H9 (cell line): ENCODE data around the gene KIAA1614. TPM values are rescaled to one million over a fixed set of nuclear protein-coding genes. Genes with fewer than 3 reads are reported as not detected.
A peak's percentile ranks its signal among the peaks of the same experiment; 100 is the strongest.

Experiments used
- DNase-seq: peaks from one replicate; pipeline ENCODE4 v3.0.0-alpha.2; 2017
- H2AFZ ChIP-seq: one replicate; pipeline ENCODE4 v1.6.1; 2013; ENCODE audit warnings: mild to moderate bottlenecking, low read length, control low read depth, moderate library complexity
- H2AK5ac ChIP-seq: 2 replicates; pipeline ENCODE4 v1.6.1; 2013; ENCODE audit warnings: low read length, control low read depth, mixed read lengths; ENCODE audit not compliant: insufficient read length
- H2BK120ac ChIP-seq: one replicate; pipeline ENCODE4 v1.6.1; 2013; ENCODE audit warnings: low read depth, mild to moderate bottlenecking, low read length, control low read depth, inconsistent platforms; ENCODE audit not compliant: poor library complexity, severe bottlenecking
- H2BK12ac ChIP-seq: 2 replicates; pipeline ENCODE4 v1.6.1; 2013; ENCODE audit warnings: low read length, control low read depth, mixed read lengths, low read depth; ENCODE audit not compliant: insufficient read length
- H2BK15ac ChIP-seq: 2 replicates; pipeline ENCODE4 v1.6.1; 2013; ENCODE audit warnings: low read depth, low read length, control low read depth
- H2BK20ac ChIP-seq: one replicate; pipeline ENCODE4 v1.6.1; 2013; ENCODE audit warnings: low read depth, mild to moderate bottlenecking, low read length, control low read depth, inconsistent platforms; ENCODE audit not compliant: poor library complexity, severe bottlenecking
- H2BK5ac ChIP-seq: 2 replicates; pipeline ENCODE4 v1.6.1; 2013; ENCODE audit warnings: low read length, control low read depth, mixed read lengths; ENCODE audit not compliant: insufficient read length
- H3K14ac ChIP-seq: 2 replicates; pipeline ENCODE4 v1.6.1; 2013; ENCODE audit warnings: low read length, control low read depth; ENCODE audit not compliant: insufficient read depth
- H3K18ac ChIP-seq: 2 replicates; pipeline ENCODE4 v1.6.1; 2013; ENCODE audit warnings: low read depth, mild to moderate bottlenecking, mixed read lengths, low read length, control low read depth; ENCODE audit not compliant: insufficient read length
- H3K23ac ChIP-seq: 2 replicates; pipeline ENCODE4 v1.6.1; 2013; ENCODE audit warnings: low read length, control low read depth, mixed read lengths, low read depth; ENCODE audit not compliant: insufficient read length
- H3K23me2 ChIP-seq: 2 replicates; pipeline ENCODE4 v1.6.1; 2013; ENCODE audit warnings: low read depth, mild to moderate bottlenecking, mixed read lengths, low read length, control low read depth; ENCODE audit not compliant: insufficient read length, poor library complexity, severe bottlenecking
- H3K27ac ChIP-seq: 2 replicates; pipeline ENCODE4 v1.5.1; 2013; ENCODE audit warnings: low read length, control low read depth, mixed read lengths, low read depth; ENCODE audit not compliant: insufficient read length
- H3K27me3 ChIP-seq: 2 replicates; pipeline ENCODE4 v1.6.1; 2013; ENCODE audit warnings: low read length, control low read depth, inconsistent platforms; ENCODE audit not compliant: insufficient read depth
- H3K4ac ChIP-seq: 2 replicates; pipeline ENCODE4 v1.6.1; 2013; ENCODE audit warnings: low read depth, mild to moderate bottlenecking, control low read depth, inconsistent platforms, low read length, moderate library complexity
- H3K4me1 ChIP-seq: 2 replicates; pipeline ENCODE4 v1.6.1; 2013; ENCODE audit warnings: low read length, control low read depth, inconsistent platforms; ENCODE audit not compliant: insufficient read depth
- H3K4me2 ChIP-seq: 2 replicates; pipeline ENCODE4 v1.6.1; 2013; ENCODE audit warnings: low read length, control low read depth, mixed read lengths; ENCODE audit not compliant: insufficient read length, insufficient read depth
- H3K56ac ChIP-seq: 2 replicates; pipeline ENCODE4 v1.6.1; 2013; ENCODE audit warnings: low read depth, mild to moderate bottlenecking, mixed read lengths, low read length, control low read depth; ENCODE audit not compliant: insufficient read length
- H3K79me1 ChIP-seq: 2 replicates; pipeline ENCODE4 v1.6.1; 2013; ENCODE audit warnings: low read depth, mild to moderate bottlenecking, moderate library complexity, low read length, control low read depth, inconsistent platforms; ENCODE audit not compliant: insufficient read depth, poor library complexity, severe bottlenecking
- H3K79me2 ChIP-seq: 2 replicates; pipeline ENCODE4 v1.6.1; 2013; ENCODE audit warnings: low read length, control low read depth, inconsistent platforms; ENCODE audit not compliant: insufficient read depth
- H3K9ac ChIP-seq: 2 replicates; pipeline ENCODE4 v1.6.1; 2013; ENCODE audit warnings: low read length, control low read depth, mixed read lengths; ENCODE audit not compliant: insufficient read length; ENCODE audit errors: extremely low read depth
- H3K9me3 ChIP-seq: one replicate; pipeline ENCODE4 v1.6.1; 2013; ENCODE audit warnings: low read depth, low read length, inconsistent platforms; ENCODE audit not compliant: control insufficient read depth
- H3T11ph ChIP-seq: one replicate; pipeline ENCODE4 v1.6.1; 2013; ENCODE audit warnings: mild to moderate bottlenecking, low read length, control low read depth, inconsistent platforms
- H4K20me1 ChIP-seq: one replicate; pipeline ENCODE4 v1.6.1; 2013; ENCODE audit not compliant: control insufficient read depth, insufficient read length, insufficient read depth
- H4K5ac ChIP-seq: 2 replicates; pipeline ENCODE4 v1.6.1; 2013; ENCODE audit warnings: low read depth, mild to moderate bottlenecking, mixed read lengths, low read length, control low read depth; ENCODE audit not compliant: insufficient read length
- H4K8ac ChIP-seq: replicated peaks from 2 replicates; pipeline ENCODE4 v1.6.1; 2013; ENCODE audit warnings: low read length, control low read depth, mixed read lengths, low read depth; ENCODE audit not compliant: insufficient read length
- H4K91ac ChIP-seq: 2 replicates; pipeline ENCODE4 v1.6.1; 2013; ENCODE audit warnings: low read depth, mild to moderate bottlenecking, moderate library complexity, mixed read lengths, low read length, control low read depth; ENCODE audit not compliant: insufficient read length
- H3K27ac Mint-ChIP-seq, 3 experiments: 2 replicates in 2 of 3; 3 replicates in 1 of 3; pipeline ENCODE4 v1.8.0; 2020 to 2021; ENCODE audit warnings: mixed read lengths in 3 of 3, mild to moderate bottlenecking in 1 of 3, moderate library complexity in 1 of 3
- H3K27me3 Mint-ChIP-seq: 2 replicates; pipeline ENCODE4 v1.8.0; 2021; ENCODE audit warnings: low read depth, mild to moderate bottlenecking, moderate library complexity, mixed read lengths
- H3K36me3 Mint-ChIP-seq, 3 experiments: 2 replicates in 2 of 3; 3 replicates in 1 of 3; pipeline ENCODE4 v1.8.0; 2020 to 2021; ENCODE audit warnings: low read depth in 3 of 3, mixed read lengths in 3 of 3; ENCODE audit not compliant: insufficient read depth in 1 of 3
- H3K4me1 Mint-ChIP-seq, 2 experiments: 2 replicates each; pipeline ENCODE4 v1.8.0; 2020; ENCODE audit warnings: mixed read lengths in 2 of 2
- H3K4me3 Mint-ChIP-seq, 2 experiments: 2 replicates in 1 of 2; 3 replicates in 1 of 2; pipeline ENCODE4 v1.8.0; 2020 to 2021; ENCODE audit warnings: mild to moderate bottlenecking in 2 of 2, mixed read lengths in 2 of 2, moderate library complexity in 1 of 2
- H3K9me3 Mint-ChIP-seq, 2 experiments: 2 replicates in 1 of 2; 3 replicates in 1 of 2; pipeline ENCODE4 v1.8.0; 2020; ENCODE audit warnings: mild to moderate bottlenecking in 2 of 2, mixed read lengths in 2 of 2, moderate library complexity in 1 of 2
- CTCF ChIP-seq: fragments of 200-600 bp; sonication (generic); conservative IDR thresholded peaks from 3 replicates; pipeline ENCODE4 v1.8.0; 2021; ENCODE audit warnings: antibody characterized with exemption, mild to moderate bottlenecking
- WGBS: extraction: QIAGEN DNeasy Blood & Tissue Kit; methylation state at CpG from one replicate; pipeline ENCODE4 v1.1.7; 2013; ENCODE audit warnings: missing lambda C conversion rate, low lambda C conversion rate, mixed read lengths; ENCODE audit not compliant: insufficient read length; ENCODE audit errors: extremely low coverage; 5-methylcytosine and 5-hydroxymethylcytosine counted together
- total RNA-seq: library from RNA; stranded (reverse); gene quantifications from 2 replicates; pipeline ENCODE4 v1.2.1, GENCODE V29; 2021

The KIAA1614 gene
- total RNA-seq, 1 experiment from 2014 or later: 1.3 TPM

DNA sequence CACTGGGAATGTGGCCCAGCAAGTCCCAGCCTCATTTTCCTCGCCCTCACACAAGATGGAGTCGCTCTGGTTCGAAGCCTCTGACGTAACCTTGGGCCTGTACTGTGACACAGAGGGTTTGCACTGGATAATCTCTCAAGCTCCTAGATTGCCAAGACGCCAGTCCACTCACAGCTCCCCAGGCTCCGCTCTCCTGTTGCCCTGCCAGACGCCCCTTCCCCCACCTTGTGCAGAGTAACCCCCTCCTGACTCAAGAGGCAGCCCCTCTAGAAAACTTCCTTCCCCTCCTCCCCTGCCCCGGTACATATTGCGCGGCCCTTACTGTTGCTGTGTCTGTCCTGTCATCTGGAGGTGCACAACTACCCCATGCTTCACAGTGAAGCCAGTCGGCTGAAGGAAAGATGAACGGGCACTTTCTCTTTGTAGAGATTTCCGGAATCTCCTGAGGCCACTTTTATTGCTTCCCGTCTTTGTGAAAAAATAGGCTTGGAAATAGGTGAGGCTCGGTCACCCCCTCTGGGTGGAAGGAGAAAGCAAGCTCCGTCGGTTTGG lies 981 bp upstream of the KIAA1614 start:
- H3K4me1 Mint-ChIP-seq: peaks cover 18 to 36% of the 10 kb centered on the region in 2 experiments
- H2BK120ac ChIP-seq: no peak overlapping the region
- no peak overlapping the region for H3K4ac ChIP-seq
- no peak overlapping the region for H4K5ac ChIP-seq
- no peaks in the 10 kb centered on the region for H3K27me3 ChIP-seq
- no peak overlapping the region for H3T11ph ChIP-seq
- no peak for TF ChIP-seq CTCF
- H3K9ac ChIP-seq: peak overlapping the region; percentile 6
- no peak overlapping the region for H2BK20ac ChIP-seq
- H3K27ac Mint-ChIP-seq: 0 out of 7 replicates have a peak overlapping the region, but pooled peaks of 1 of the 3 experiments have one; percentile 15
- H3K27ac ChIP-seq: no peak overlapping the region
- no peaks in the 10 kb centered on the region for H3K9me3 Mint-ChIP-seq
- no peak overlapping the region for H2AFZ ChIP-seq
- no peak overlapping the region for H2BK15ac ChIP-seq
- H3K23ac ChIP-seq: no peak overlapping the region
- H2AK5ac ChIP-seq: no peak overlapping the region
- peak overlapping the region; percentile 51 for H3K4me2 ChIP-seq
- no peak overlapping the region for H2BK12ac ChIP-seq
- H3K36me3 Mint-ChIP-seq: no peaks in the 10 kb centered on the region; a peak in 1 of 7 replicates
- no peaks in the 10 kb centered on the region; the same call in 1 of the 2 replicates for H3K4me1 ChIP-seq
- no peak overlapping the region for H4K91ac ChIP-seq
- no peaks in the 10 kb centered on the region for H3K79me2 ChIP-seq
- peaks cover 34% of the 10 kb centered on the region for H3K27me3 Mint-ChIP-seq
- no peak overlapping the region for H2BK5ac ChIP-seq
- DNase-seq: peak; percentile 43
- H3K79me1 ChIP-seq: no peaks in the 10 kb centered on the region
- no peaks in the 10 kb centered on the region for H4K20me1 ChIP-seq
- peak overlapping the region; percentile 89; the same call in 1 of the 2 replicates for H3K14ac ChIP-seq
- no peak overlapping the region for H4K8ac ChIP-seq
- peak overlapping the region; percentile 63 to 79 for H3K4me3 Mint-ChIP-seq
- peaks cover 7% of the 10 kb centered on the region for H3K23me2 ChIP-seq
- WGBS: no CpG with 5 or more reads among the region's 17 CpGs
- no peaks in the 10 kb centered on the region for H3K9me3 ChIP-seq
- H3K18ac ChIP-seq: no peak overlapping the region
- H3K56ac ChIP-seq: no peak overlapping the region
